ENCODE results near the gene ZMYND8.
A peak's percentile ranks its signal among the peaks of the same experiment; 100 is the strongest.

Gene ZMYND8

GRCh38 chr20:47318027-47318585 lies 38.4 kb downstream of the ZMYND8 start:
- peaks cover 93% of the 10 kb centered on the region for H3K79me2 ChIP-seq (ENCODE audit: insufficient read depth, low read length)
- H3K4me2 ChIP-seq (ENCODE audit: insufficient read depth, low read length), result no peak overlapping the region
- ATAC-seq (ENCODE audit: insufficient read depth, low read depth), result no peak

DNA sequence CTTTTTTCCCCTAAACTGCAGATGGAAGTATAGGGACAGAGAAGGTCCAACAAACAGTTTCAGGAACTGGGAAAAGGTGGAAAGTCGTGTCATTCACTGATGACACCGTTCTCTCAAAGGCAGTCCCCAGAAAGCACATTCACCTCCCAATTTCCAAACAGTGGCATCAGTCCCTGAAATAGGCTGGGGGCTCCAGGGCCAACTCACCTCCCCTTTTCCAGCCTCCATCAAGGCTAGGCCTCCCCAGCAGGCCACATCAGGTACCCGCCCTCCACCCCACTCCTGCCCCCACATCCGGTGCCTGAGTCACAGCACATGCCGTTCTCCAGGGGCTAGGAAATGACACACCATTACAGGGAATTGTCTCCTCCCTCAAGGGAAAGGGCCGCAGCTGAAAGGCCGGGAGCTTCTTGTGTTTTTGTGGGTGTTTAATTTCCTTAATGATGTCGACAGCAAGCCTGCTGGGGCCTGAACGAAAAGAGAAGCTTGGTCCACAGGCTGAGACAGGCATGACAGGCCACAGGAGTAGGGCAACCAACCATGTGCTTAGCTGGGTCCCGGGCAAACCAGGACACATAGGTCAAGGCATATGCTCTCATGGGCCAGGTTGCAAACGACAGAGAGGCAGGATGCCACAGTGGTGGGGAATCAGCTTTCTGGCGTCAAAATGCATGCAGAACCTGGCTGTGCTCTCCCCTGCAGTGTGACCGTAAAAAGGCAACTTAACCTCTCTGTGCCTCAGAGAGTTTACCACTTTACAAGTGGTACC lies 39.2 kb downstream of the ZMYND8 start:
- Histone ChIP-seq H3K27me3 (ENCODE audit: insufficient read depth, low read length, poor library complexity) (no peaks in the 10 kb centered on the region), H3K4me2 (ENCODE audit: insufficient read depth, low read length) (no peak overlapping the region), H3K79me2 (ENCODE audit: insufficient read depth, low read length) (peaks cover 92% of the 10 kb centered on the region), H3K4me1 (ENCODE audit: insufficient read depth, low read length) (no peaks in the 10 kb centered on the region), H3K4me3 (ENCODE audit: low read depth in 1 of 2, low read length in 2 of 2) (no peak overlapping the region), H3K27ac (ENCODE audit: low read length) (no peak overlapping the region), H2AFZ (ENCODE audit: low read depth, low read length) (no peak overlapping the region), H3K9ac (ENCODE audit: low read depth, low read length) (no peak overlapping the region), H3K9me3 (ENCODE audit: insufficient read depth, low read length, severe bottlenecking) (no peaks in the 10 kb centered on the region), H4K20me1 (ENCODE audit: insufficient read depth, low read length) (peaks cover 83% of the 10 kb centered on the region), H3K36me3 (ENCODE audit: insufficient read depth, low read length) (peaks cover 17% of the 10 kb centered on the region)
- DNase-seq (peak; percentile 9), ATAC-seq (ENCODE audit: insufficient read depth, low read depth) (peak; percentile 37; the same call in 1 of the 3 replicates)
- no peak for TF ChIP-seq EZH2 (IDR thresholded peaks at IDR 0.05; ENCODE audit: borderline replicate concordance, low read depth, low read length, severe bottlenecking)
- TF ChIP-seq, protein P1, sequence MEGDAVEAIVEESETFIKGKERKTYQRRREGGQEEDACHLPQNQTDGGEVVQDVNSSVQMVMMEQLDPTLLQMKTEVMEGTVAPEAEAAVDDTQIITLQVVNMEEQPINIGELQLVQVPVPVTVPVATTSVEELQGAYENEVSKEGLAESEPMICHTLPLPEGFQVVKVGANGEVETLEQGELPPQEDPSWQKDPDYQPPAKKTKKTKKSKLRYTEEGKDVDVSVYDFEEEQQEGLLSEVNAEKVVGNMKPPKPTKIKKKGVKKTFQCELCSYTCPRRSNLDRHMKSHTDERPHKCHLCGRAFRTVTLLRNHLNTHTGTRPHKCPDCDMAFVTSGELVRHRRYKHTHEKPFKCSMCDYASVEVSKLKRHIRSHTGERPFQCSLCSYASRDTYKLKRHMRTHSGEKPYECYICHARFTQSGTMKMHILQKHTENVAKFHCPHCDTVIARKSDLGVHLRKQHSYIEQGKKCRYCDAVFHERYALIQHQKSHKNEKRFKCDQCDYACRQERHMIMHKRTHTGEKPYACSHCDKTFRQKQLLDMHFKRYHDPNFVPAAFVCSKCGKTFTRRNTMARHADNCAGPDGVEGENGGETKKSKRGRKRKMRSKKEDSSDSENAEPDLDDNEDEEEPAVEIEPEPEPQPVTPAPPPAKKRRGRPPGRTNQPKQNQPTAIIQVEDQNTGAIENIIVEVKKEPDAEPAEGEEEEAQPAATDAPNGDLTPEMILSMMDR (IDR thresholded peaks at IDR 0.05; ENCODE audit: borderline replicate concordance, extremely low read depth, low read length, poor library complexity, severe bottlenecking), result no peak

More at GRCh38 chr20:47318027-47318585, 38.4 kb downstream of the ZMYND8 start:
- Histone ChIP-seq H3K9me3 (ENCODE audit: insufficient read depth, low read length, severe bottlenecking) (no peaks in the 10 kb centered on the region), H3K27me3 (ENCODE audit: insufficient read depth, low read length, poor library complexity) (no peaks in the 10 kb centered on the region), H3K27ac (ENCODE audit: low read length) (no peak overlapping the region), H3K36me3 (ENCODE audit: insufficient read depth, low read length) (peaks cover 17% of the 10 kb centered on the region), H3K9ac (ENCODE audit: low read depth, low read length) (no peak overlapping the region), H3K4me1 (ENCODE audit: insufficient read depth, low read length) (no peaks in the 10 kb centered on the region), H2AFZ (ENCODE audit: low read depth, low read length) (no peak overlapping the region), H3K4me3 (ENCODE audit: low read depth in 1 of 2, low read length in 2 of 2) (no peak overlapping the region), H4K20me1 (ENCODE audit: insufficient read depth, low read length) (peaks cover 84% of the 10 kb centered on the region)
- no peak for TF ChIP-seq EZH2 (IDR thresholded peaks at IDR 0.05; ENCODE audit: borderline replicate concordance, low read depth, low read length, severe bottlenecking)
- TF ChIP-seq, protein P1 (IDR thresholded peaks at IDR 0.05; ENCODE audit: borderline replicate concordance, extremely low read depth, low read length, poor library complexity, severe bottlenecking), result no peak
- DNase-seq, result no peak

- Histone ChIP-seq H3K4me1 (ENCODE audit: insufficient read depth, low read length) (no peaks in the 10 kb centered on the region), H3K9ac (ENCODE audit: low read depth, low read length) (no peak overlapping the region)
Measured at GRCh38 chr20:47316776-47317126, 39.7 kb downstream of the ZMYND8 start.

More at GRCh38 chr20:47316776-47317126, 39.7 kb downstream of the ZMYND8 start:
- peaks cover 23% of the 10 kb centered on the region for H3K36me3 ChIP-seq (ENCODE audit: insufficient read depth, low read length)
- no peaks in the 10 kb centered on the region for H3K9me3 ChIP-seq (ENCODE audit: insufficient read depth, low read length, severe bottlenecking)
- ATAC-seq (ENCODE audit: insufficient read depth, low read depth), result no peak
- H3K4me3 ChIP-seq (ENCODE audit: low read depth in 1 of 2, low read length in 2 of 2), result no peak overlapping the region
- no peak for TF ChIP-seq EZH2 (IDR thresholded peaks at IDR 0.05; ENCODE audit: borderline replicate concordance, low read depth, low read length, severe bottlenecking)
- TF ChIP-seq, protein P1 (IDR thresholded peaks at IDR 0.05; ENCODE audit: borderline replicate concordance, extremely low read depth, low read length, poor library complexity, severe bottlenecking), result no peak
- no peak overlapping the region for H3K27ac ChIP-seq (ENCODE audit: low read length)
- H4K20me1 ChIP-seq (ENCODE audit: insufficient read depth, low read length), result peaks cover 83% of the 10 kb centered on the region
- no peak overlapping the region for H2AFZ ChIP-seq (ENCODE audit: low read depth, low read length)
- peaks cover 92% of the 10 kb centered on the region for H3K79me2 ChIP-seq (ENCODE audit: insufficient read depth, low read length)
- H3K27me3 ChIP-seq (ENCODE audit: insufficient read depth, low read length, poor library complexity), result no peaks in the 10 kb centered on the region
- no peak overlapping the region for H3K4me2 ChIP-seq (ENCODE audit: insufficient read depth, low read length)
- no peak for DNase-seq

All from DND-41 (cell line).